GM21528 (cell line): ENCODE measurements around the gene RPL5.

Source experiments
- ATAC-seq: cut with Tn5 transposase; IDR thresholded peaks from one replicate; pipeline ENCODE4 v1.9.1; 2021; ENCODE audit warnings: mild to moderate bottlenecking, moderate library complexity; ENCODE audit not compliant: unreplicated experiment, low FRiP score

The RPL5 gene

GRCh38 chr1:92853299-92853698 lies 21.5 kb downstream of the RPL5 start:
- no peak for ATAC-seq

DNA sequence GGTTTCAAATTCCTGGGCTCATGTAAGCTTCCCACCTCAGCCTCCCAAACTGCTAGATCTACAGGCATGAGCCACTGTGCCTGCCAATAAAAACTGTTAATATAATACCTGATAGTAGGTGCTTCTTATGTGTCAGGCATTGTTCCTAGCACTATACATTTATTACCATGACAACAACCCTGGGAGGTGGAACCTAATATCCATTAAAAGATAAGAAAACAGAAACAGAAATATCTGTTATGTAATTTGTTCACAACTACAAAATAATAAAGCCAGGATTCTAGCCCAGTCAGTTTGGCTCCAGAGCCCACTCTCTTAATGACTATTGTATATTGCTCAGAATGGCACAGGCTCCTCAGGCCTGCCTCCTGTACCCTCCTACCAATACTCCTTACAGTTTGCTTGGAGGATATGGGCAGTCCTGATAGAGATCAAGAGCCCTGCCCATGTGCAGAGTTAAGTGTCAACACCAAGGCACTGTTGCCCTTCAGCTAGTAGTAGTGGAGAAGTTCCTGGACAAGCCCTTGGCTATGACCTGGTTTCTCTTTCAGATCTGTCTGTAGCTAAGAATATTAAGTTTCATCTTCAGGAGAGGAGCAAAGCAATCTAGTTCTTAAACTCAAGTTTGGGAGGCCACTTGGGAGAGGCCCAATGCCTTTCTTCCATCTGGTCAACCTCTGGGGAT lies 22.4 kb downstream of the RPL5 start:
- no peak for ATAC-seq

DNA sequence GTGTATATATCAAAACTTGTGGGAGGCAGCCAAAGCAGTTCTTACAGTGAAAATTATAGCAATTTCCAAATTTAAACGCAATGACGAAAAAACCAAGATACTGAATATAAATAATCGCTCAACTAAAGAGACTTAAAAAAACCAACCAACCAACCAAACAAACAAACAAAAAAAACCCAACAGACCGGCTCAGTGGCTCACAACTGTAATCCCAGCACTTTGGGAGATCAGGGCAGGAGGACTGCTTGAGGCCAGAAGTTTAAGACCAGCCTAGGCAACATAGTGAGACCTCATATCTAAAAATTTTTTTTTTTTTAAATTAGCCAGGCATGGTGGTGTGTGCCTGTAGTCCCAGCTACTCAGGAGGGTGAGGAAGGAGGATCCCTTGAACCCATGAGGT lies 23.4 kb downstream of the RPL5 start:
- no peak for ATAC-seq

DNA sequence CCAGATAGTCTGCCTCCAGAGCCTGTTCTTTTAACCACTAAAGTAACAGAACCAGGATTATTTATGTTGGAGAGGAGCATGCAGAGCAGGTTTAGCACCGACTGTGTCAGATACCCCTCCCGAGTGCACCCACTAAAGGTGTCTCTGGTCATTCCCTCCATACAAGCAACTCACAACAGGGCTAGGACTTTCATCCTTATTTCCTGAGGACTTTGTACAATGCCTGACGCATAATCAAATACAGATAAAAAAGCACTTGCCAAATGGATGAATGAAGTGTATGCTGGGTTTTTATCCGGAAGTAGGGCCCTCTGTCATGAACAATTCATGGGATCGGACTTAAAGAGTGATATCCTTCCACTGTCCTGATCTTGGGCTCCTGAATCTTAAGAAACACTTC lies 26.0 kb downstream of the RPL5 start:
- no peak for ATAC-seq

GRCh38 chr1:92858564-92859399 lies 26.9 kb downstream of the RPL5 start:
- no peak for ATAC-seq

- no peak for ATAC-seq
These were observed 27.7 kb downstream of the RPL5 start for GRCh38 chr1:92859400-92860039.

DNA sequence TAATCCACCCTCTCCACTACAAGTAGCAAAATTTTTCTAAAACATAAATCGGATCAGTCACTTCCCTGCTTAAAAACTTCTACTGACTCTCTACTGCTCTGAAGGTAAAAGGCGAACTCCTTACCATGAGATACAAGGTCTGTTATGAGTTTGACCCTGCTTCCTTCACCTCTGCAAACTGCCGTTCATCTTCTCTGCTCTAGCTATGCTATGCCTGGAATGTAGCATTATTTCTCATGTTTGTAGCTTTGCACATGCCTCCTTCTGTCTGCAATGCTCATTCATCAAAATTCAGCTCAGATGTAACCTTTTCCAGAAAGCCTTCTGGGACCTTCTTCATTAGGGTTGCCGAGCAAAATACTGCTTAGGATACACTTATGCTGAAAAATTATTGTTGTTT lies 30.8 kb downstream of the RPL5 start:
- no peak for ATAC-seq

GRCh38 chr1:92864131-92864530 lies 32.3 kb downstream of the RPL5 start:
- ATAC-seq = no peak

- no peak for ATAC-seq
These were observed 38.8 kb downstream of the RPL5 start for GRCh38 chr1:92870591-92870990.

- no peak for ATAC-seq
These were observed 40.9 kb downstream of the RPL5 start for GRCh38 chr1:92872719-92873118.

GRCh38 chr1:92874987-92875386 lies 43.1 kb downstream of the RPL5 start:
- ATAC-seq = no peak

- no peak for ATAC-seq
These were observed 44.5 kb downstream of the RPL5 start for GRCh38 chr1:92876351-92876750.

DNA sequence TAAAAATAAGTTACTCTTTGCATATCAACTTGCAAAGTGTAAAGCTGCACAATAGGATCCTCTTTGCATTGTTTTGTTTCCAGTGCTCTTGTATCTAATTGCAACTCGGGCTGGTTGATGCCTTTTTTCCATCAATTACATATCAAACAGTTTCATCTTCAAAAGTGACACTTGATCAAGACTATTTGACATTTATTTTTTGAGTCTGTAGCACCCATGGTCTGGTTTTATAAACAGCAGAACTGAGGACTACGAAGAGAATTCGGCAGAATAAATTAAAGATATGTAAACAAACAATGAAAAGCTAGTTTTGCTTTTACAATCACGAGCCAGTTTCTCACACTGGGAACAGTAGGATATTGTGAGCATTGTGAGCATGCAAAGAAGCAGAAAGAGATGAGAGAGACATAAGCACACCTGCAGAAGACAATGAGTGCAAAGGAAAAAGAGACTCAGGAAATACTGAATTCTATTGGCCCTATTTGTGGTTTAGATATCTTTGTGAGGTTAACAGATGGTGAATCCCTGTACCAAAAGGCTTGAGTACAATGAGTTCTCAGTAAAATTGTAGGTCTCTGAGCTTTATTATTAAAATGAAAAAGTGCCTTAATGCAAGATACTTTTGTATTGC lies 45.4 kb downstream of the RPL5 start:
- ATAC-seq = no peak

DNA sequence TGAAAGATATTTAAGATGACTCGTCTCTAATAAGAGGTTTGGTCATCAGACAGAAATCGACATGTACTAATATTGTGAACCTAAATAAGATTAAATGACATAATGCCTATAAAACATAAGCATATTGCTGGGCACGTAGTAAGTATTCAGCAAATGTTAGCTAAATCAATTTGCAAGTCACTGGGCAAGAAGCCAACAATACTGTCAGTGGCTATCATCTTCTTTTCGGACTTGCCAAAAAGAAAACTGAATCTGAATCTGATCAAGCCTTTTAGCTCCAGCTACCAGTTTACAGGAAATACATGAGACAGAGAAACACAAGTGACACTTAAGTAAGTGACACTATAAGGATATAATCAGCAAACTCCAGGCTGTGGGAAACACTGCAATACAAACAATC lies 46.0 kb downstream of the RPL5 start:
- ATAC-seq = no peak

DNA sequence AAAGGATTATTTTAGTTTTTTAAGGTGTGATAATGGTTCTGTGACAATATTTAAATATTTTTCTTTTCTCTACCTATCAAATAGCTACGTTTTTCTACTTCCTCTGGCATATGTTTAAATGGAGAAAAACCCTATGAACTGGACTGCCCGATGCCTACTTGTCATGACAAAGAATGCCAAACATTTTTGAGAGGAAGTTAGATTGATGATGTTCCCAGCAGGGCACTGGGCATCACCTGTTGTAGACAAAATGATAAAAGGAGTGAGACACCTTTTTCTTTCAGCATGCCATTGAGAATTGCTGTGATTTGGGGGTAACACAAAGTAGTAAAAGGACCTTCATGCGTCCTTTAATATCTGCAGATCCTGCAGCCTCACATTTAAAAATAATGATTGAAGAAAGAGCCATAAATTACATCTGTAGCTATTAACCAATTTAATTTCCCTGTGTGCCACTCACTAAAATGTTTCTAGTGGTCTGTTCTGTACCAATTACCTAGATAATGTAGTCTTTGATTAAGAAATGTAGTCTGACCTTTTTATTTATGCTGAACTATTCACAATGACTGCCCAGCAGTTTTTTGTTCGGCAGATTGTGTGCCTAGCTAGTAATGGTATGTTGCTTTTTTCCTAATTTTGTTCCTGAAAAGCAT lies 47.6 kb downstream of the RPL5 start:
- ATAC-seq = no peak

- no peak for ATAC-seq
These were observed 49.6 kb downstream of the RPL5 start for GRCh38 chr1:92881391-92881790.

- ATAC-seq = no peak
These were observed 51.0 kb downstream of the RPL5 start for GRCh38 chr1:92882819-92883218.

DNA sequence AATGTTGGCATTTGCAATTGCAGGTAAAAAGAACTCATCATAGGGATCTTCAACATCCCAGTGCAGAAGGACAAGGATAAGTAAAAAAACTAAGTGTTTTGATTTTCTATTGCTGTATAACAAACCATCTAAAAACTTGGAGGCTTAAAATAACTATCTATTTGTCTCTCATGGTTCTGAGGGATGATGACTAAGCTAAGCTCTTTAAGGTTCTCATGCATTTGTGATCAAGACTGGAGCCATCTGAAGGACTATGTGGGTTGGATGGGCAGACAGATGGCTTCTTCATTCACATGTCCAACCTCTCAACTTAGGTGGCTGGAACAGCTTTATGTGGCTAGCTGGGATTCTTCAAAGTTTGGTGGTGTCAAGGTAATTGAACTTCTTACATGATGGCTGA lies 51.5 kb downstream of the RPL5 start:
- ATAC-seq = no peak

- ATAC-seq = no peak
These were observed 52.4 kb downstream of the RPL5 start for GRCh38 chr1:92884195-92884594.

DNA sequence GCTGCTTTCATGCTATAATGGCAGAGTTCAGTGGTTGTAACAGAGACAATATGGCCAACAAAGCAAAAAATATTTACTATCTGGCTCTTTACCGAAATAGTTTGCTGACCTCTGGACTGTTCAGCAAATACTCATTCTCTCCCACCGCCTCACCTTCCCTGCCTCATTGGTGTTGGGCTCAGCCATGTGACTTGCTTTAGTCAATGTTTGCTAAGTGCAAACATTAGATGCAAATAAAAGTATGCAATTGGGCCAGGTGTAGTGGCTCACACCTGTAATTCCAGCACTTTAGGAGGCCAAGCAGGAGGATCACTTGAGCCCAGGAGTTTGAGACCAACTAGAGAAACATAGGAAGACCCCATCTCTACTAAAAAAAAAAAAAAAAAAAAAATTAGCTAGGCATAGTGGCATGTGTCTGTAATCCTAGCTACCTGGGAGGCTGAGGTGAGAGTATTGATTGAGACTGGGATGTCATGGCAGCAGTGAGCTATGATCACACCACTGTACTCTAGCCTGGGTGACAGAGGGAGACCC lies 55.1 kb downstream of the RPL5 start:
- ATAC-seq = no peak
